Measurements from ENCODE around the gene GFPT2.

Gene GFPT2

DNA sequence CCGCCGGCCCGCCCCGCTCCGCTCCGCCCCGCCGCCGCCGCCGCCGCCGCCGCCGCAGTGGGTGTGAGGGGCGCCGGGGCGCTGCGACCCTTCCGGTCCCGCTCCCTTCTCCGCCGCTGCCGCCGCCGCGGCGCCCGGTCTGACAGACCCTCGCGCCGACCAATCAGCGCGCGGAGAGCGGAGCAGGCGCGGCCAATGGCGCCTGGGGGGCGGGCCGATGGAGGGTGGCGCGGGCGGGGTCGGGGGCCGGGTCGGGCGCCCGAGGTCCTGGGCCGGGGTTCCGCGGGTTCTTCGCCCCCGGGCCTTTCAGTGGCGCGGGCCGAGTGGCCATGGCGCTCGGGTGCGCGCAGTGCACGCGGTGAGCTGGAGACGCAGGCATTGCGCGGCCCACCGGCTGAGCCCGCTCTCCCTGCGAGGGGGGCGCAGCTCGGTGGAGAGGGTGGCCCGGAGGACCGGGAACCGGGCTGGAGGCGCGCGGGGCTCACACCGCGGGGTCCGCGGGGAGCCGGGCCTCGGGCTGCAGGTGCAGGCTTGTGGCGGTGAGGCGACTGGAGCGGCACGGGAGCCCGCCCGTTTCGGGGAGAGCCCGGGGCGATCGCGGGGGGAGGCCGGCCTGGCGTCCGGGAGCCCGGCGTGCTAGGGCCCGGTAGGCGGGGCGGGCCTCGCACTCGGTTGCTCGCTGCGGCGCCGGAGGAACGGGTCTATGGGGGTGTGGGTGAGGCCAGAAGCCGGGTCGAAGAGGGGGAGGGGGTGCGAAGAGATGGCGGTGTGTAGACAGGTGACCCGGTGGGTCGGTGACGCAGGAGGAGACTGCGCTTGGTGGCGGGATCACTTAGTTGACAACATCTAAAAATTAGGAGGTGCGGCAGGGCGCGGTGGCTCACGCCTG is 60.9 kb downstream of the GFPT2 start, which contains the start of gene MAPK9 (continued):
- TF ChIP-seq, protein P1, sequence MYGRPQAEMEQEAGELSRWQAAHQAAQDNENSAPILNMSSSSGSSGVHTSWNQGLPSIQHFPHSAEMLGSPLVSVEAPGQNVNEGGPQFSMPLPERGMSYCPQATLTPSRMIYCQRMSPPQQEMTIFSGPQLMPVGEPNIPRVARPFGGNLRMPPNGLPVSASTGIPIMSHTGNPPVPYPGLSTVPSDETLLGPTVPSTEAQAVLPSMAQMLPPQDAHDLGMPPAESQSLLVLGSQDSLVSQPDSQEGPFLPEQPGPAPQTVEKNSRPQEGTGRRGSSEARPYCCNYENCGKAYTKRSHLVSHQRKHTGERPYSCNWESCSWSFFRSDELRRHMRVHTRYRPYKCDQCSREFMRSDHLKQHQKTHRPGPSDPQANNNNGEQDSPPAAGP (tag by site-specific recombination; IDR thresholded peaks at IDR 0.05), result peak; percentile 89
- TF ChIP-seq WT1 (tag by site-specific recombination; IDR thresholded peaks at IDR 0.05) (0 out of 2 replicates have a peak, but pooled peaks have one; percentile 50), EGR2 (tag by site-specific recombination; IDR thresholded peaks at IDR 0.05; ENCODE audit: low read depth) (0 out of 2 replicates have a peak, but pooled peaks have one; percentile 17), SP2 (tag by site-specific recombination; IDR thresholded peaks at IDR 0.05) (peak; percentile 67), ZIC2 (tag by site-specific recombination; IDR thresholded peaks at IDR 0.05) (no peak; the same call in none of the 2 replicates), SP7 (tag by site-specific recombination; IDR thresholded peaks at IDR 0.05) (peak; percentile 45; the same call in 1 of the 2 replicates), SCRT1 (tag by site-specific recombination; IDR thresholded peaks at IDR 0.05; ENCODE audit: borderline replicate concordance) (no peak), ZBTB21 (tag by site-specific recombination; IDR thresholded peaks at IDR 0.05) (peak; percentile 48), ZFP69B (tag by site-specific recombination; IDR thresholded peaks at IDR 0.05) (peak; percentile 40), ZNF423 (tag by site-specific recombination; IDR thresholded peaks at IDR 0.05) (0 out of 2 replicates have a peak, but pooled peaks have one; percentile 29), TCF7L2 (IDR thresholded peaks at IDR 0.05; ENCODE audit: borderline replicate concordance, low read depth, low read length) (no peak), GFI1B (tag by site-specific recombination; IDR thresholded peaks at IDR 0.05) (no peak), ZNF416 (tag by site-specific recombination; IDR thresholded peaks at IDR 0.05) (no peak), ZFP37 (tag by site-specific recombination; IDR thresholded peaks at IDR 0.05) (no peak), ZNF830 (tag by site-specific recombination; IDR thresholded peaks at IDR 0.05; ENCODE audit: low read depth) (no peak), ZNF169 (tag by site-specific recombination; IDR thresholded peaks at IDR 0.05) (no peak), ZNF660 (tag by site-specific recombination; IDR thresholded peaks at IDR 0.05) (0 out of 2 replicates have a peak, but pooled peaks have one; percentile 43), MZF1 (tag by site-specific recombination; IDR thresholded peaks at IDR 0.05; ENCODE audit: borderline replicate concordance) (no peak), ZNF677 (tag by site-specific recombination; IDR thresholded peaks at IDR 0.05) (peak; percentile 45; the same call in 1 of the 2 replicates)
- TF ChIP-seq, protein P2, sequence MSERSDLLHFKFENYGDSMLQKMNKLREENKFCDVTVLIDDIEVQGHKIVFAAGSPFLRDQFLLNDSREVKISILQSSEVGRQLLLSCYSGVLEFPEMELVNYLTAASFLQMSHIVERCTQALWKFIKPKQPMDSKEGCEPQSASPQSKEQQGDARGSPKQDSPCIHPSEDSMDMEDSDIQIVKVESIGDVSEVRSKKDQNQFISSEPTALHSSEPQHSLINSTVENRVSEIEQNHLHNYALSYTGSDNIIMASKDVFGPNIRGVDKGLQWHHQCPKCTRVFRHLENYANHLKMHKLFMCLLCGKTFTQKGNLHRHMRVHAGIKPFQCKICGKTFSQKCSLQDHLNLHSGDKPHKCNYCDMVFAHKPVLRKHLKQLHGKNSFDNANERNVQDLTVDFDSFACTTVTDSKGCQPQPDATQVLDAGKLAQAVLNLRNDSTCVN (tag by site-specific recombination; optimal IDR thresholded peaks at IDR 0.05), result peak; percentile 89
- TF ChIP-seq, protein P3, sequence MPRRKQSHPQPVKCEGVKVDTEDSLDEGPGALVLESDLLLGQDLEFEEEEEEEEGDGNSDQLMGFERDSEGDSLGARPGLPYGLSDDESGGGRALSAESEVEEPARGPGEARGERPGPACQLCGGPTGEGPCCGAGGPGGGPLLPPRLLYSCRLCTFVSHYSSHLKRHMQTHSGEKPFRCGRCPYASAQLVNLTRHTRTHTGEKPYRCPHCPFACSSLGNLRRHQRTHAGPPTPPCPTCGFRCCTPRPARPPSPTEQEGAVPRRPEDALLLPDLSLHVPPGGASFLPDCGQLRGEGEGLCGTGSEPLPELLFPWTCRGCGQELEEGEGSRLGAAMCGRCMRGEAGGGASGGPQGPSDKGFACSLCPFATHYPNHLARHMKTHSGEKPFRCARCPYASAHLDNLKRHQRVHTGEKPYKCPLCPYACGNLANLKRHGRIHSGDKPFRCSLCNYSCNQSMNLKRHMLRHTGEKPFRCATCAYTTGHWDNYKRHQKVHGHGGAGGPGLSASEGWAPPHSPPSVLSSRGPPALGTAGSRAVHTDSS (tag by site-specific recombination; IDR thresholded peaks at IDR 0.05), result no peak
- TF ChIP-seq, protein P4, sequence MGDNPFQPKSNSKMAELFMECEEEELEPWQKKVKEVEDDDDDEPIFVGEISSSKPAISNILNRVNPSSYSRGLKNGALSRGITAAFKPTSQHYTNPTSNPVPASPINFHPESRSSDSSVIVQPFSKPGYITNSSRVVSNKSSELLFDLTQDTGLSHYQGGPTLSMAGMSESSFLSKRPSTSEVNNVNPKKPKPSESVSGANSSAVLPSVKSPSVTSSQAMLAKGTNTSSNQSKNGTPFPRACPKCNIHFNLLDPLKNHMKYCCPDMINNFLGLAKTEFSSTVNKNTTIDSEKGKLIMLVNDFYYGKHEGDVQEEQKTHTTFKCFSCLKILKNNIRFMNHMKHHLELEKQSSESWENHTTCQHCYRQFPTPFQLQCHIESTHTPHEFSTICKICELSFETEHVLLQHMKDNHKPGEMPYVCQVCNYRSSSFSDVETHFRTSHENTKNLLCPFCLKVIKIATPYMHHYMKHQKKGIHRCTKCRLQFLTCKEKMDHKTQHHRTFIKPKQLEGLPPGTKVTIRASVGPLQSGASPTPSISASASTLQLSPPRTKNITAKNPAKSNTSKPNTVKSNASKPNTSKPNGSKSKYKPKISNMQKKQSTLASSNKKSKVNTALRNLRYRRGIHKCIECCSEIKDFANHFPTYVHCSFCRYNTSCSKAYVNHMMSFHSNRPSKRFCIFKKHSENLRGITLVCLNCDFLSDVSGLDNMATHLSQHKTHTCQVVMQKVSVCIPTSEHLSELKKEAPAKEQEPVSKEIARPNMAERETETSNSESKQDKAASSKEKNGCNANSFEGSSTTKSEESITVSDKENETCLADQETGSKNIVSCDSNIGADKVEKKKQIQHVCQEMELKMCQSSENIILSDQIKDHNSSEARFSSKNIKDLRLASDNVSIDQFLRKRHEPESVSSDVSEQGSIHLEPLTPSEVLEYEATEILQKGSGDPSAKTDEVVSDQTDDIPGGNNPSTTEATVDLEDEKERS (tag by site-specific recombination; IDR thresholded peaks at IDR 0.05), result peak; percentile 85; the same call in 1 of the 2 replicates
- TF ChIP-seq, protein P5, sequence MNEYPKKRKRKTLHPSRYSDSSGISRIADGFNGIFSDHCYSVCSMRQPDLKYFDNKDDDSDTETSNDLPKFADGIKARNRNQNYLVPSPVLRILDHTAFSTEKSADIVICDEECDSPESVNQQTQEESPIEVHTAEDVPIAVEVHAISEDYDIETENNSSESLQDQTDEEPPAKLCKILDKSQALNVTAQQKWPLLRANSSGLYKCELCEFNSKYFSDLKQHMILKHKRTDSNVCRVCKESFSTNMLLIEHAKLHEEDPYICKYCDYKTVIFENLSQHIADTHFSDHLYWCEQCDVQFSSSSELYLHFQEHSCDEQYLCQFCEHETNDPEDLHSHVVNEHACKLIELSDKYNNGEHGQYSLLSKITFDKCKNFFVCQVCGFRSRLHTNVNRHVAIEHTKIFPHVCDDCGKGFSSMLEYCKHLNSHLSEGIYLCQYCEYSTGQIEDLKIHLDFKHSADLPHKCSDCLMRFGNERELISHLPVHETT (tag by site-specific recombination; IDR thresholded peaks at IDR 0.05), result peak; percentile 75; the same call in 1 of the 2 replicates
- TF ChIP-seq, protein P6, sequence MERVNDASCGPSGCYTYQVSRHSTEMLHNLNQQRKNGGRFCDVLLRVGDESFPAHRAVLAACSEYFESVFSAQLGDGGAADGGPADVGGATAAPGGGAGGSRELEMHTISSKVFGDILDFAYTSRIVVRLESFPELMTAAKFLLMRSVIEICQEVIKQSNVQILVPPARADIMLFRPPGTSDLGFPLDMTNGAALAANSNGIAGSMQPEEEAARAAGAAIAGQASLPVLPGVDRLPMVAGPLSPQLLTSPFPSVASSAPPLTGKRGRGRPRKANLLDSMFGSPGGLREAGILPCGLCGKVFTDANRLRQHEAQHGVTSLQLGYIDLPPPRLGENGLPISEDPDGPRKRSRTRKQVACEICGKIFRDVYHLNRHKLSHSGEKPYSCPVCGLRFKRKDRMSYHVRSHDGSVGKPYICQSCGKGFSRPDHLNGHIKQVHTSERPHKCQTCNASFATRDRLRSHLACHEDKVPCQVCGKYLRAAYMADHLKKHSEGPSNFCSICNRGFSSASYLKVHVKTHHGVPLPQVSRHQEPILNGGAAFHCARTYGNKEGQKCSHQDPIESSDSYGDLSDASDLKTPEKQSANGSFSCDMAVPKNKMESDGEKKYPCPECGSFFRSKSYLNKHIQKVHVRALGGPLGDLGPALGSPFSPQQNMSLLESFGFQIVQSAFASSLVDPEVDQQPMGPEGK (tag by site-specific recombination; IDR thresholded peaks at IDR 0.05), result peak; percentile 81
- TF ChIP-seq, protein P7, sequence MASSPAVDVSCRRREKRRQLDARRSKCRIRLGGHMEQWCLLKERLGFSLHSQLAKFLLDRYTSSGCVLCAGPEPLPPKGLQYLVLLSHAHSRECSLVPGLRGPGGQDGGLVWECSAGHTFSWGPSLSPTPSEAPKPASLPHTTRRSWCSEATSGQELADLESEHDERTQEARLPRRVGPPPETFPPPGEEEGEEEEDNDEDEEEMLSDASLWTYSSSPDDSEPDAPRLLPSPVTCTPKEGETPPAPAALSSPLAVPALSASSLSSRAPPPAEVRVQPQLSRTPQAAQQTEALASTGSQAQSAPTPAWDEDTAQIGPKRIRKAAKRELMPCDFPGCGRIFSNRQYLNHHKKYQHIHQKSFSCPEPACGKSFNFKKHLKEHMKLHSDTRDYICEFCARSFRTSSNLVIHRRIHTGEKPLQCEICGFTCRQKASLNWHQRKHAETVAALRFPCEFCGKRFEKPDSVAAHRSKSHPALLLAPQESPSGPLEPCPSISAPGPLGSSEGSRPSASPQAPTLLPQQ (tag by site-specific recombination; IDR thresholded peaks at IDR 0.05), result peak; percentile 61; the same call in 1 of the 2 replicates

Measured in HEK293 (cell line).